ENCODE results near the gene HOXB8.

GRCh38 chr17:48628649-48629410 lies 13.7 kb upstream of the HOXB8 start:
- no peak for TF ChIP-seq EZH2 (IDR thresholded peaks at IDR 0.05; ENCODE audit: borderline replicate concordance, low read length)
- no peak for TF ChIP-seq CTCF (IDR thresholded peaks at IDR 0.05; ENCODE audit: low read length)

All from OCI-LY1 (cell line).